ENCODE measurements around the gene ENTPD2.
A peak's percentile ranks its signal among the peaks of the same experiment; 100 is the strongest.

Gene ENTPD2

GRCh38 chr9:137028263-137029057 lies 25.4 kb downstream of the ENTPD2 start:
- H2AFZ ChIP-seq (ENCODE audit: low read depth, low read length, severe bottlenecking) = peak overlapping the region; percentile 59
- peak overlapping the region; percentile 54; the same call in 1 of the 2 replicates for H3K9ac ChIP-seq (ENCODE audit: low read length)
- TF ChIP-seq CTCF (IDR thresholded peaks at IDR 0.05; ENCODE audit: insufficient read depth, low read length, poor library complexity, severe bottlenecking) = peak; percentile 29
- no peak for TF ChIP-seq EZH2phosphoT487 (conservative IDR thresholded peaks at IDR 0.05; ENCODE audit: low read length)
- H3F3A ChIP-seq (ENCODE audit: insufficient read depth) = no peaks in the 10 kb centered on the region
- peak overlapping the region; percentile 85 for H3K4me2 ChIP-seq (ENCODE audit: low read depth, low read length, poor library complexity, severe bottlenecking)
- H3K36me3 ChIP-seq (ENCODE audit: low read length) = no peaks in the 10 kb centered on the region
- H4K20me1 ChIP-seq (ENCODE audit: low read depth, low read length) = no peaks in the 10 kb centered on the region
- H3K27ac ChIP-seq (ENCODE audit: low read depth, low read length) = no peak overlapping the region
- no peaks in the 10 kb centered on the region for H3K27me3 ChIP-seq (ENCODE audit: low read length)
- H3K79me2 ChIP-seq (ENCODE audit: insufficient read depth, low read length) = no peaks in the 10 kb centered on the region
- H3K9me3 ChIP-seq (ENCODE audit: insufficient read depth, low read length) = no peaks in the 10 kb centered on the region
- H3K4me3 ChIP-seq (ENCODE audit: insufficient read depth, low read length, poor library complexity, severe bottlenecking) = peak overlapping the region; percentile 54
- H3K9me2 ChIP-seq (replicated peaks; ENCODE audit: insufficient read depth, low read length) = no peaks in the 10 kb centered on the region

- no peak within 1 kb of the TSS for H3K27ac ChIP-seq (ENCODE audit: low read depth, low read length)
- H3K9ac ChIP-seq (ENCODE audit: low read length) = peak within 1 kb of the TSS; percentile 54; the same call in 1 of the 2 replicates
- H3K27me3 ChIP-seq (ENCODE audit: low read length) = no peaks in the 10 kb centered on the region
- no peaks in the 10 kb centered on the region for H3K9me3 ChIP-seq (ENCODE audit: insufficient read depth, low read length)
- no peak for TF ChIP-seq EZH2phosphoT487 (conservative IDR thresholded peaks at IDR 0.05; ENCODE audit: low read length)
- no peak for TF ChIP-seq CTCF (IDR thresholded peaks at IDR 0.05; ENCODE audit: insufficient read depth, low read length, poor library complexity, severe bottlenecking)
- H3K36me3 ChIP-seq (ENCODE audit: low read length) = no peaks in the 10 kb centered on the region
- peak within 1 kb of the TSS; percentile 54 for H3K4me3 ChIP-seq (ENCODE audit: insufficient read depth, low read length, poor library complexity, severe bottlenecking)
- peak within 1 kb of the TSS; percentile 59 for H2AFZ ChIP-seq (ENCODE audit: low read depth, low read length, severe bottlenecking)
- H3K79me2 ChIP-seq (ENCODE audit: insufficient read depth, low read length) = no peaks in the 10 kb centered on the region
- no peaks in the 10 kb centered on the region for H3F3A ChIP-seq (ENCODE audit: insufficient read depth)
- no peaks in the 10 kb centered on the region for H4K20me1 ChIP-seq (ENCODE audit: low read depth, low read length)
- peak within 1 kb of the TSS; percentile 85 for H3K4me2 ChIP-seq (ENCODE audit: low read depth, low read length, poor library complexity, severe bottlenecking)
- no peaks in the 10 kb centered on the region for H3K9me2 ChIP-seq (replicated peaks; ENCODE audit: insufficient read depth, low read length)
These were observed 26.2 kb downstream of the ENTPD2 start, which contains the start of gene ABCA2 for GRCh38 chr9:137027369-137028262. Gene ABCA2, minus strand, starts transcription at chr9:137028237. Its CDS starts 97 bp downstream, at chr9:137028140.

GRCh38 chr9:137026828-137027227 lies 27.0 kb downstream of the ENTPD2 start:
- no peak overlapping the region for H3K9ac ChIP-seq (ENCODE audit: low read length)
- no peak overlapping the region for H2AFZ ChIP-seq (ENCODE audit: low read depth, low read length, severe bottlenecking)
- H4K20me1 ChIP-seq (ENCODE audit: low read depth, low read length) = no peaks in the 10 kb centered on the region
- H3K36me3 ChIP-seq (ENCODE audit: low read length) = no peaks in the 10 kb centered on the region
- no peaks in the 10 kb centered on the region for H3K9me3 ChIP-seq (ENCODE audit: insufficient read depth, low read length)
- H3K27me3 ChIP-seq (ENCODE audit: low read length) = no peaks in the 10 kb centered on the region
- no peak for TF ChIP-seq CTCF (IDR thresholded peaks at IDR 0.05; ENCODE audit: insufficient read depth, low read length, poor library complexity, severe bottlenecking)
- no peak for TF ChIP-seq EZH2phosphoT487 (conservative IDR thresholded peaks at IDR 0.05; ENCODE audit: low read length)
- no peaks in the 10 kb centered on the region for H3K79me2 ChIP-seq (ENCODE audit: insufficient read depth, low read length)
- no peak overlapping the region for H3K4me2 ChIP-seq (ENCODE audit: low read depth, low read length, poor library complexity, severe bottlenecking)
- no peaks in the 10 kb centered on the region for H3K9me2 ChIP-seq (replicated peaks; ENCODE audit: insufficient read depth, low read length)
- no peak overlapping the region for H3K4me3 ChIP-seq (ENCODE audit: insufficient read depth, low read length, poor library complexity, severe bottlenecking)
- no peaks in the 10 kb centered on the region for H3F3A ChIP-seq (ENCODE audit: insufficient read depth)
- no peak overlapping the region for H3K27ac ChIP-seq (ENCODE audit: low read depth, low read length)
